Astrocyte of the spinal cord (primary cell): ENCODE measurements around the gene KMT2E.

Source experiments
- DNase-seq: peaks from one replicate; pipeline ENCODE4 v3.0.0; 2011; ENCODE audit warnings: low read depth, low spot score
- H3K4me3 ChIP-seq: 2 replicates; pipeline ENCODE4 v1.5.1; 2011; ENCODE audit warnings: low read depth, mild to moderate bottlenecking, low read length, moderate library complexity
- in situ Hi-C: cut with HindIII; loops from 2 replicates; pipeline ENCODE4 v1.10.0; 2017; ENCODE audit warnings: low sequenced_read_pairs
- TF ChIP-seq, protein P1 (sequence below): IDR thresholded peaks from 2 replicates; pipeline ENCODE4 v1.5.1; 2012; ENCODE audit warnings: low read depth, mild to moderate bottlenecking, low read length, inconsistent platforms

The KMT2E gene

GRCh38 chr7:105133986-105134655, 120.1 kb downstream of the KMT2E start:
- TF ChIP-seq, protein P1, sequence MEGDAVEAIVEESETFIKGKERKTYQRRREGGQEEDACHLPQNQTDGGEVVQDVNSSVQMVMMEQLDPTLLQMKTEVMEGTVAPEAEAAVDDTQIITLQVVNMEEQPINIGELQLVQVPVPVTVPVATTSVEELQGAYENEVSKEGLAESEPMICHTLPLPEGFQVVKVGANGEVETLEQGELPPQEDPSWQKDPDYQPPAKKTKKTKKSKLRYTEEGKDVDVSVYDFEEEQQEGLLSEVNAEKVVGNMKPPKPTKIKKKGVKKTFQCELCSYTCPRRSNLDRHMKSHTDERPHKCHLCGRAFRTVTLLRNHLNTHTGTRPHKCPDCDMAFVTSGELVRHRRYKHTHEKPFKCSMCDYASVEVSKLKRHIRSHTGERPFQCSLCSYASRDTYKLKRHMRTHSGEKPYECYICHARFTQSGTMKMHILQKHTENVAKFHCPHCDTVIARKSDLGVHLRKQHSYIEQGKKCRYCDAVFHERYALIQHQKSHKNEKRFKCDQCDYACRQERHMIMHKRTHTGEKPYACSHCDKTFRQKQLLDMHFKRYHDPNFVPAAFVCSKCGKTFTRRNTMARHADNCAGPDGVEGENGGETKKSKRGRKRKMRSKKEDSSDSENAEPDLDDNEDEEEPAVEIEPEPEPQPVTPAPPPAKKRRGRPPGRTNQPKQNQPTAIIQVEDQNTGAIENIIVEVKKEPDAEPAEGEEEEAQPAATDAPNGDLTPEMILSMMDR = no peak
- in situ Hi-C loops = no loop called here
- no peak for DNase-seq
- no peak overlapping the region for H3K4me3 ChIP-seq

DNA sequence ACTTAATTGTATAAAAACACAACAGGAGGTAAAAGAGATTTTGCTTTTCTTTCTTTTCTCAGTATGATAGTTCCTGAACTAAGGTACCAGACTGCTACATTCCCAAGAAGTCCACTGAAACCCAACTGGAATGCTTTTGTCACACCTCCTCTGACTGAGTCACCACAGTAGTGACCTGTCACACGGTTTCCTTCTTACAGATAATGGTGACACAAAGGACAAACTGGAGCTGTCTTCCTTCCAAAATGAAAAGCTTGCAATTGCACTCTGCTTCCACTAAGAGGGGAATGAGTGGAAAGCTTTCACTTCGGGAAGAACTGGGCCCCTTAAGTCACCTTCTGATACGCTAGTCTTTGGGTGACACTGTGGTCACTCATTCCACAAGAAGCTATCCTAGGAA, 122.2 kb downstream of the KMT2E start:
- TF ChIP-seq, protein P1 = no peak
- in situ Hi-C loops = no loop called here
- H3K4me3 ChIP-seq = no peak overlapping the region
- no peak for DNase-seq

DNA sequence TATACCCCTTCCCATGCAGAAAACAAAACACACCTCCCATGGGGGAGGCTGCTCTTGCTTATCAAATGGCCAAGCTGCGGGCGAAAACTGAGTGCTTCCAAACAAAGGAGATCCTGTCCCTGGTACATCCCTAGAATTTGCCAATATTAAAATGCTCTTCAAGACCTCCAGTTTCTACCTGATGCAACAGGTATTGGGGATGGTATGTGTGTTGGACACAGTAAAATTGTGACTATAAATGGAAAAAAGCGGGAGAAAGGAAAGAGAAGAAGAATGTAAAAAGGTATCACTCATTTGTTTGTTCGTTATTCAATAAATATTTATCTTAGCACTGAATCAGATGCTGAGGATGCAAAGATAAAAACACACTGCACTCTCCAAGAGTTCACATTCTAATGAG, 123.9 kb downstream of the KMT2E start:
- no peak overlapping the region for H3K4me3 ChIP-seq
- TF ChIP-seq, protein P1 = no peak
- in situ Hi-C loops = no loop called here
- no peak for DNase-seq

DNA sequence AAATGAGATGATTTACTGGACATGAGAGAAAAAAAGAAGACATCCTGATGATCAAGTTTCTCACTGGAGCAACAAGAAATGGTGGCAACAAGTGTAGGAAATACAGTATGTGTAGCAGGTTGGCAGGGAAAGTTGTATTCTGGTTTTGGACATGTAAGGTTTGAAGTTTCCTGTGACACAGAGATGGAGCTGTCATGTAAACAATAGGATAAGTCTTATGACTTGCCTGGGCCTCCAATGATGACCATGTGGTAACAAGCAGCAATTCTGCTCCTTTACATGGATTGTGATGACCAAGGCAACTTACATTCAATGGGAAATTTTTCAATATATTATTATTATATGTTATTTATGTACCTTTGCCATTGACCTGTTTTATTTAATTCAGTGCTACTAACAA, 125.4 kb downstream of the KMT2E start:
- H3K4me3 ChIP-seq = no peak overlapping the region
- TF ChIP-seq, protein P1 = no peak
- DNase-seq = no peak
- in situ Hi-C loops = no loop called here

GRCh38 chr7:105141068-105141467, 127.1 kb downstream of the KMT2E start:
- TF ChIP-seq, protein P1 = peak; percentile 58
- peak; percentile 45 for DNase-seq
- no peak overlapping the region for H3K4me3 ChIP-seq
- in situ Hi-C loops = no loop called here

GRCh38 chr7:105149827-105150226, 135.8 kb downstream of the KMT2E start:
- TF ChIP-seq, protein P1 = no peak

More at GRCh38 chr7:105149827-105150226, 135.8 kb downstream of the KMT2E start:
- in situ Hi-C loops = no loop called here
- no peak overlapping the region for H3K4me3 ChIP-seq
- peak; percentile 33 for DNase-seq
